NCI-H345 (cell line): ENCODE data around the gene PDZD7.
A peak's percentile ranks its signal among the peaks of the same experiment; 100 is the strongest.
"Not testable (repeated sequence)": the region's sequence is repeated elsewhere in the genome, so short reads cannot be mapped to it uniquely, and the experiment has no call there.

Experiments used
- DNase-seq: peaks from one replicate; lab custom pipeline; 2025; lab: John Stamatoyannopoulos, UW

The PDZD7 gene

DNA sequence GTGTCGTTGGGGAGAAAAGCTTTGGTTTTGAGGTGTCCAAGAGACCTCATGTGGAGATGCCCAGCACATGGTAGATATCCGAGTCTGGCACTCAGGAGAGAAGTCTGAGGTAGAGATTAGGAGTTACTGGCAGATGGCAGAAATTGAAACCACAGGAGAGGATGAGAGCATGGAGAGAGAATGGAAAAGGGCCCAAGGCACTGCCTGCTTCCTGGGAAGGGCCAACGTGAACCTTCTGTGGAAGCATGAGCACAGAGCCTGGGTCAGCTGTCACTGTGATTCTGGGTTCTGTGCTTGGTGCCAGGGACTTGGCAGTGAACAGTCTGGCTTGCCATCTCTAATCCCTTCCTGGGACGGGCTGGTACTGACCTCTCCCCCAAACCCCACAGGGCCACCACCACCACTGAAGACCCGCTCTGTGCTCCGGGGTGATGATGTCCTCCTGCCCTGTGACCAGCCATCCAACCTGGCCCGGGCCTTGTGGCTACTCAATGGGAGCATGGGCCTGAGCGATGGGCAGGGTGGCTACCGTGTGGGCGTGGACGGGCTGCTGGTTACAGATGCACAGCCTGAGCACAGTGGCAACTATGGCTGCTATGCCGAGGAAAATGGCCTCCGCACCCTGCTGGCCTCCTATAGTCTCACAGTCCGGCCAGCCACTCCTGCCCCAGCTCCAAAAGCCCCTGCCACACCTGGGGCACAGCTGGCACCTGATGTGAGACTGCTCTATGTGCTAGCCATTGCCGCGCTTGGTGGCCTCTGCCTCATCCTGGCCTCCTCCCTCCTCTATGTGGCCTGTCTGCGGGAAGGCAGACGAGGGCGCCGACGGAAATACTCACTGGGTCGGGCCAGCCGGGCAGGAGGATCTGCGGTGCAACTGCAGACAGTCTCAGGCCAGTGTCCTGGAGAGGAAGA lies 47.8 kb downstream of the PDZD7 start:
- no peak for DNase-seq

DNA sequence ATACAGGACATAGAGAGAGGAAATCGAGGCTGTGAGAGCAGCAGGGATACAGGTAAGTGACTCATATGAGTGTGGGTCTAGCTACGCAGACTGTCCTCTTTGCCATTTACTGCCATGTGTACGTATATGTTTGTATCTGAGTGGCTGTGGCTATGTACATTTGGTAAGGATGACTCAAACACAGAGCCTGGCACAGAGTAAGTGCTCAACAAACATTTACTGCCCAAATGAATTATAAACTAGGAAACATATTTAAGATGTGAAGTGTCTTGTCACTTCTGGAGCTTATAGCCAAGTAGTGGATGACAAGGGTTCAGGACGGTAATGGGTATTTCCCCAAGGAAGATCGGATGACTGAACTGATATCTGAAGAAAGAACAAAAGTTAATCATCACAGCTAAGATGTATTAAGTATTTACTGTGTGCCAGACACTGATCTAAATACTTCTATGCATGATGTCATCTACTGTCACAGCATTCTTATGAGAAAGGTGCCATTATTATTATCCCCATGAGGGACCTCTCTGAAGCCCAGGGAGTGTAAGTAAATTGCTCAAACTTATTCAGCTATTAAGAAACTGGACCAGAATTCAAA lies 49.7 kb downstream of the PDZD7 start:
- DNase-seq: no peak

DNA sequence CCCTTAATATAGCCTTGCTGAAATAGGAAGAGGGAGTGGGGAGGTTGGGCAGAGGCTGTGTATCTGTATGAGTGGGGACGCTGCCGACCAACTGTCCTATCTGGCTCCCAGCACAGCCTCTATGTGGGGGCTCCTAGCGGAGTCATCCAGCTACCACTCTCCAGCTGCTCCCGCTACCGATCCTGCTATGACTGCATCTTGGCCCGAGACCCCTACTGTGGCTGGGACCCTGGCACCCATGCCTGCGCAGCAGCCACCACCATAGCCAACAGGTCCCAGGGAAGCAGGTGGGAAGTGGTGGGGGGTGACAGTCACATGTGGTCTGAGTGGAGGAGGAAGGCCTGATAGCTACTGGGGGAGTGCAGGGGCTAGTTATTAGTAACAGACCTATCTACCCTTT lies 50.2 kb downstream of the PDZD7 start:
- DNase-seq: no peak

DNA sequence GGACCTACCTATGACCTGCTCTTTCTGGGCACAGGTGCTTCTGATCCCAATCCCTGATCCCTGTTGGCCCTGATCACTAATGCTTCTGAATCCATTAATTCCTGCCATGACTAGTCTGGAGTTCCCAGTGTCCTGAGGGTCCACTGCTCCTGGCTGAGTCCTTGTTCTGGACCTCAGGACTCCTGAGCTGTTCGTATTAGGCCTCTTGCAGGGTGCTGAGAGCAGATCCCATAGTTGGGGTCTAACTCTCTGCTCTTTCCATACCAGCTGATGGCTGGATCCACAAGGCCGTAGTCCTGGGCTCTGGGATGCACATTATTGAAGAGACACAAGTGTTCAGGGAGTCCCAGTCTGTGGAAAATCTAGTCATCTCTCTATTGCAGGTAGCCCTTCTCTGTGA lies 50.6 kb downstream of the PDZD7 start:
- no peak for DNase-seq

DNA sequence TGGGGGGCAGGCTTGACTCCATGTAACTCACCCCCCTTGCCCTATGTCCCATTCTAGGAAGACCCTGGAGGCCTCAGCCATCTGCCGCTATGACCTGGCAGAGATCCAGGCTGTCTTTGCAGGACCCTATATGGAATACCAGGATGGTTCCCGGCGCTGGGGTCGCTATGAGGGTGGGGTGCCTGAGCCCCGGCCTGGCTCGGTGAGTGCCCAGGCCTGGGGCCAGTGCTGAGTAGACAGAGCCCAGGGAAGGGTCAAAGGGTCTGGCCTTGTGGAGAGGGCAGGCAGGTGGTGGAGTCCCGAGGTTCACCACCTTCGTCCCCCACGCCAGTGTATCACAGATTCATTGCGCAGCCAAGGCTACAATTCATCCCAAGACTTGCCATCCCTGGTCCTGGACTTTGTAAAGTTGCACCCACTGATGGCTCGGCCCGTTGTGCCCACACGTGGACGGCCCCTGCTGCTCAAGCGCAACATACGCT lies 51.1 kb downstream of the PDZD7 start:
- DNase-seq: no peak

DNA sequence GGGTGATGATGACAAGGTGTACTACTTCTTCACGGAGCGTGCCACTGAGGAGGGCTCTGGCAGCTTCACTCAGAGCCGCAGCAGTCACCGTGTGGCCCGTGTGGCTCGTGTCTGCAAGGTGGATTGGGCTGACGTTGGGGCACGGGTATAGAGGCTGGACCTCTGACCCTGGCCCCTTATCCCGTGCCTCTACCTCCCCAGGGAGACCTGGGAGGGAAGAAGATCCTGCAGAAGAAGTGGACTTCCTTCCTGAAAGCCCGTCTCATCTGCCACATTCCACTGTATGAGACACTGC lies 52.1 kb downstream of the PDZD7 start:
- DNase-seq: no peak

DNA sequence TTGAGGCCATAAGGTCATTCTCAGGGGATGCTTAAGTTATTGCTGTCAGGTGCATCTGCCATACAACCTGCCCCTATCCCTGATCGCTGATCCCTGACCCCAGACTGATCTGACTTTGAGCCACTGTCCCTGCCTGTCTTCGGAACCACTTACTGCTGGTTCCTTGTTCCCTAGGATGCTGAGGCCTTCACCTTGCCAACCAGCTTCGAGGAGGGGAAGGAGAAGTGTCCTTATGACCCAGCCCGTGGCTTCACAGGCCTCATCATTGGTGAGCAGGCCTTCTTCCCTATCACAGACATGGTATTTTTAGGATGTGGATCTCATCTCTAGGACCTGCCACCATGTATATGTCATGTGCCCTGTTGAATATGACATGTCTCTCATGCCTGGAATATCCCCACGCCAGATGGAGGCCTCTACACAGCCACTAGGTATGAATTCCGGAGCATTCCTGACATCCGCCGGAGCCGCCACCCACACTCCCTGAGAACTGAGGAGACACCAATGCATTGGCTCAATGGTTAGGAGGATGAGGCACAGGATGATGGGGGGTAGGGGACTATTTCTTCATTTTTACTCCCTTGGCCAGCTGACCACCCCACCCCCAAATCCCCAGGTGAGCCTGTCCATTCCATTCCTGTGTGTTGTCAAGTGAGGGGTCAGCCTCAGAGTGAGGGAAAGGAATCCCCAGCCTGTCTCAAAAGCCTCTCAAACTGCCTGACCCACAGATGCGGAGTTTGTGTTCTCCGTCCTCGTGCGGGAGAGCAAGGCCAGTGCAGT lies 52.6 kb downstream of the PDZD7 start:
- DNase-seq: no peak

DNA sequence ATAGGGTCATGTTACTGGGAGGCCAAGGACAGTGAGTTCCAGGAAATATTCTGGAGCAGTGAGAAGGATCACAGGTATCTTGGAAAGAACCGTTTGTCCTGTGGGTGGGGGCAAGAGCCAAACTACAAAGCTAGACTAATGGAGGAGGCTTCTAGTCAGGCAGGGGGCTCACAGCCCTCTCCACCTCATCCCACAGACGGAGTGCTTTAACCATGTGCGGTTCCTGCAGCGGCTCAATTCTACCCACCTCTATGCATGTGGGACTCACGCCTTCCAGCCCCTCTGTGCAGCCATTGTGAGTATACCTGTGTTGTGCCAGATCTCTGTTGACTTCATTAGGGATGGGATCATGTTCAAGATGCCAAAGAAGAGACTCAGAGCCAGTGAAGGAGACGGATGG lies 53.5 kb downstream of the PDZD7 start:
- no peak for DNase-seq

DNA sequence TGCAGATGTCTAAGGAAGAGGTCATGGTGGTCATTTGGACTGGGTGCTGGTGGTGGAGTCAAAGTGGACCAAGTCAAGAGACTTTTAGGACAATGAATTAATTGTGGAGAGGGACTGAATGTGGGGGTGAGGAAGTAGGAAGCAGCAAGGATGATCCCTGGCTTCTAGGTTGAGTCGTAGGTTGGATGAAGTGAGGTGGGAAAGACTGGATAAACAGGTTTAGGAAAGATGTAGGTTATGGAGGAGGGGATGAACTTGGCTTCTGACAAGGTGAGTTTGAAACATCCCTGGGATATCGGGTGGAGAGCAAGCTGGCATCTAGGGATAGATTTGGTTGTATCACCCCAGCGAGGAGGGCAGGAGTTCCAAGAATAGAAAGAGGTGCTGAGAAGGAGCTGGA lies 54.0 kb downstream of the PDZD7 start:
- no peak for DNase-seq

DNA sequence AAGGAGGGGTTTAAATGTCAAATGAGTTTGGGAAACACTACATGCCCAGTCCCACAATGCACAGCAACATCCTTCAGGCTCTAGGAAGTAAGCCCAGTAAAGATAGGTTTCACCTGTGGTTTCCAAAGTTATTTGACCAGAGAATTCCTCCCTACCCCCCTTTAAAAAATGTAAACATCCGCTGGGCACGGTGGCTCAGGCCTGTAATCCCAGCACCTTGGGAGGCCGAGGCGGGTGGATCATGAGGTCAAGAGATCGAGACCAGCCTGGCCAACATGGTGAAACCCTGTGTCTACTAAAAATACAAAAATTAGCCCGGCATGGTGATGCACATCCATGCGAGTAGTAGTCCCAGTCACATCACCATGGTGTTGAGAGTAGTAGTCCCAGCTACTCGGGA lies 55.5 kb downstream of the PDZD7 start:
- DNase-seq: not testable (repeated sequence)

DNA sequence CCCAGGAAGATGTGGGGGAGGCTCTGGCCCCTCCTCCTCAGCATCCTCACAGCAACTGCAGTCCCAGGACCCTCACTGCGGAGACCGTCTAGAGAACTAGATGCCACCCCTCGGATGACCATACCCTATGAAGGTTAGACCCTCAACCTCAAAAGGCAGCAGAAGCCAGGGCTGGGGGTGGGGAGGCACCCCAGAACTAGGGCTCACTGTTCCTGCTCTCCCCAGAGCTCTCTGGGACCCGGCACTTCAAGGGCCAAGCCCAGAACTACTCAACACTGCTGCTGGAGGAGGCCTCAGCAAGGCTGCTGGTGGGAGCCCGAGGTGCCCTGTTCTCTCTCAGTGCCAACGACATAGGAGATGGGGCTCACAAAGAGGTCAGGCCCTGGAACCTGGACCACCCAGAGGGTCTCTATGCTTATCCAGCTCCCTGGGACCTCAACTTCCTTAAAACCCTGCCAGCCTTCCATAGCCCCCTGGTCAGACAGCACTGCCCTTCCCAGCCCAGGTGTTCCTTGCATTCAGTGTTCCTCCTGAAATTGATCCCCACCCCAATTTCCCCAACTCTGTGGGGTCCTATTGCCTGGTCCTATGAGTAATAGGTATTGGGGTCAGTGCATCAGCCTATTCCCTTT lies 57.9 kb downstream of the PDZD7 start:
- no peak for DNase-seq

DNA sequence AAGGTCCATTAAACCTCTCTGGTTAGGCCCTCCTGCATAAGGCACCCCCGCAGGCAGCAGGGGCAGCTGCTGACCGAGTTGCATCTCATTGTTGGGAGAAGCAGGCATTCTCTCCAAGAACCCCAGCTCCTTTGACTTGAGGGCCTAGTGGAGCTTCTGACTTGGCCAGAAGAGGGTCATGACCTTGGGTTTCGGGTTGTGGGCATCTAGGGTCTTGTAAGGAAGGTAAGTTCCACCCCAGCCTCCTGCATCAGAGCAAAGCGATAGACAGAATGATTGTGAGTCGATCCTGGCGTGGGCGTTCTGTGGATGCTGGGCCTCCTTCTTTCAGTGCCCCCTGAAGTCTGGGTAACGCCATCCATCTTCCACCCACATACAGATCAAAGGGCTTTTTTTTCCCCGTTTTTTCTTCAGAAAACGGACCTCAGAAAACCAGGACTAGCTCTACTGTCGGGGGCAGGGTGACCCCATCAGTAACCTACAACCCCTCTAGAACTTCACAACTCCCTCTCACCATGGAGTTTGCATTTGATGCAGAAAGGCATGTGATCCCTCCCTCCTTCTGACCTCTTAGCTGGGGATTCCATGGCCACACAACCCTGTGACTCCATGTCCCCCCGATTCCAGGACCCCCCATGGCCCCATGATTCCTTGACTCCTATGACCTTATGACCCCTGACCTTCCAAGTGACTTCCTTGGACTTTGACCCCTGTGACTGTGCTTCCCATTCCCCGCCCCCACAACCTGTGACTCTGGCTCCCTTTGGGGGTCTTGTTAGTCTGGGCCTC lies 58.6 kb downstream of the PDZD7 start:
- no peak for DNase-seq

DNA sequence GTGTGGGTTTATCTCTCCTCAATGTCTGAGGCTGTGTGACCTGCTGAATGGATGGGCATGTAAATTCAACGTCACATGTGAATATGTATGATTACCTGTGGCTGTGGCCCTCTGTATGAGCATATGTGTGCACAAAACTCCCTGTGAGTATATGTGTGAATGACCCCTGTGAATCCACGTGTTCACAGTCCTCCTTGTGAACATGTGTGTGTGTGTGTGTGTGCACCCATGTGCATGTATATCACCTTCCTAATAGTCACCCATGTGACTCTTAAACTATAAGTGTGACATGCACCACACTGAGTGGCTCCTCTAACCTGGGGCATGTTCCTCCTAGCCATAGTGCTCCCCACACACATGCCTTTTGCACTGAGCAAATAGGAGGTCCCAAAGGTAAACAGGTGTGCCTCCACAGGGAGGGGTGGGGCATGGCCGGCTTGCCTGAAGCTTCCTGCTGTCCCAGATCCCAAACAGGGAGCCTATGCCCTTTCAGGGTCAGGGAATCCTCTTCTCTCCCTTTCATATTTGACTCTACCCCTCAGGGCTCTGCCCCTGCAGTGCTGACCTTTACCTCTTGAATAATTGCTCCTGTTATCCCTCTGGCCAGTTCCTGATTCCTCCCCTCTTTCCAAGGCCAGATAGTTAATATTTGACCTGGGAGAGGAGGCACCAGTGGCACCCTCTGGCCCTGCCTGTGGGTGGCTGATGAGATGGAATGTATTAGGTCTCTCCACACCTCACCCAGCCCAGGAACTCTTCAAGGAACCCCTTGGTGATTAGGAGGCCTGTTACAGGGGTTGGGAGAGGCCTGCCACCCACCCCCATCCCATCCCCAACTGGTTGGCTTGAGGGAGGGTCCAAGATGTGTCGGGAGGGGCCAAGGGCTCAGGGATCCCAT lies 59.8 kb downstream of the PDZD7 start:
- no peak for DNase-seq

DNA sequence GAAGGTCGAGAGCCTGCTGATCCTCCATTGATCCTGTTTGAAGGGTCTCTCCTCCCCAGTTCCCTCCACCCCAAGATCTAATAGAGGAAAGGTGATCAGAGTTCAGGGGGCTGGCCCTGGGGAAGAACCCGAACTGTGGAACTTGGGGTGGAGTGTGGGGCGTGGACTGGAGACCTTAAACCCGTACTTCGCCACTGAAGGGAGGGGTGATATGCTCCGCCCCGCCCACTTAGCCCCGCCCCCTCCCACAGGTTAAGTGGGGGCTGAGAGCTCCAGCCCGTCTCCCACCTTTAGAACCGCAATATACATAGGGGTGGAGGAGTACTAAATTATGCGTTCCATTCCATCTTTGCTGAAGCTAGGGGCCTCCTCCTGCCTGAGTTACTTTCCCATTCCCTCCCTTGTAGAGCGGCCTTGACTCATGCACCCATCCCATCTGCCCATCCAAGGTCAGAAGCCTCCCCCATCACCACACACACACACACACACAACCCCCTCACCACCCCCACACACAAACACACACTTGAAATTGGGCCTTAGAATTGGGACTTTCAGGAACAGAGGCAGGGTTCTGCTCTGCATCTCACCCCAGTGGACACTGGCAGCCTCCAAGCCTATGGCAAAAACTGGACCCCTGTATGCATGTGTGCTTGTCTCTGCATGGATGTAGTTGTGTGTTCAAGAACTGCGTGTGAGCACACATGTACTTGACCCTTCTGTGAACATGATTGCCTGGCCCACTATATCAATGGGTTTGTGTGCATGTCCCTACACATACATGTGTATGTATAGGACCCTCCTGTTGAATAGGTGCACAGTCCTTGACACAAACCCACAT lies 60.6 kb downstream of the PDZD7 start:
- peak; percentile 27 for DNase-seq

DNA sequence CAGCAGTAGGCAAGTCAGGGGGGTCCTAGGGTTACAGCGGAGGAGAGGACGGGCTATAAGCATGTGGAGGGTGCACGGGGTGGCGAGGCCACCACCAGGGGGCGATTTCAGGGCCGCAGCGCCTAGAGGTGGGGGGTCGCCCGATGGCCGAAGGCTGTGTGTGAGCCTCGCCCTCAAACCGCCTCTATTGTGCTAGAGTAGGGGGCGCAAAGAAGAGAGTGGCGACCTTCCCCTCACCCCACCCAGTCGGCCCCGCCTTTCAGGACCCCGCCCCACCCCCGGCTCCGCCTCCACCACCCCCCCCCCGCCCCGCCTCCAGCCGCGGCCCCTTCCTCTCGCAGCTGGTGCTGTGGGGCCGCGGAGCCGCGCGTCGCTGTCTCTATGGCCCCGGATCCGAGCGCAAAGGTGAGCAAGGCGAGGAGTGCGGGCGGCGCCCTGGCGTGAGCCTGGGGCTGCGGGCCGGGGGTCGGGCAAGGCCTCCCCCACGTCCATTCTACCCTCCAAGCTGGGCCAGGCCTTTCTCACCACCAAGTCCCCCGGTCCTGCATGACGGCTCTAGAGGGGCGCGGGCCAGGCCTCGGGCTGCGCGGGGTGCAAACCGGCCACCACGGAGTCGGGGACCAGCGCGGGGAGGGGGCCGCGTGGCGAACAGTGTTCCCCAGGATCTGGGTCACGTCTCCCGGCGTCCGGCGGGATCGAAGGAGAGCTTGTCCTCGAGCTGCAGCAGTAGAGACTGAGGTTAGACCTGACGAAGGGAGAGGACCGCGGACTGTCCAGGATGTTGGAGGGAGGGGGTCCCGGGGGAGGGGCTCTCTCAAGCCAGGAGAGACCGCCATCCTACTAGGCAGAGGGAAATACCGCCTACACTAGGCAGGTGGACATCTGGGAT lies 61.5 kb downstream of the PDZD7 start, which contains the start of gene SEMA4G:
Gene SEMA4G (plus strand): TSS at position 318 of the 889 bp plus-strand sequence. CDS start 3,409 bp downstream, outside the sequence.
- peak; percentile 53 for DNase-seq

DNA sequence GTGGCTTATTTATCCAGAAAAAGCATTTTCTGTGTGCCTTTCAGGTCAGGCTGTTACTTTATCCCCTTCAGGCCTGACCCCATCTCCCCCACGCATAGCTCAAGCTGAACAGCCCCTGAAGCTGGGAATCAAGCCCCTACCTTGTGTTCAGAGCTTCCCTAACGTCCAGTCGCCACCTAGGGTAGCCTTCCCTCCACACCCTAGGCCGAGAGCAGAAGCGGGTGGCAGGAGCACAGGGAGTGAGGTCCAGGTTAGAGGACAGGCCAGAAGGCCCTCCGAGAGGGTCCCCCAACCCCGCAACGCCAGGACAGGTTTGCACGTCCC lies 62.1 kb downstream of the PDZD7 start:
- DNase-seq: no peak

DNA sequence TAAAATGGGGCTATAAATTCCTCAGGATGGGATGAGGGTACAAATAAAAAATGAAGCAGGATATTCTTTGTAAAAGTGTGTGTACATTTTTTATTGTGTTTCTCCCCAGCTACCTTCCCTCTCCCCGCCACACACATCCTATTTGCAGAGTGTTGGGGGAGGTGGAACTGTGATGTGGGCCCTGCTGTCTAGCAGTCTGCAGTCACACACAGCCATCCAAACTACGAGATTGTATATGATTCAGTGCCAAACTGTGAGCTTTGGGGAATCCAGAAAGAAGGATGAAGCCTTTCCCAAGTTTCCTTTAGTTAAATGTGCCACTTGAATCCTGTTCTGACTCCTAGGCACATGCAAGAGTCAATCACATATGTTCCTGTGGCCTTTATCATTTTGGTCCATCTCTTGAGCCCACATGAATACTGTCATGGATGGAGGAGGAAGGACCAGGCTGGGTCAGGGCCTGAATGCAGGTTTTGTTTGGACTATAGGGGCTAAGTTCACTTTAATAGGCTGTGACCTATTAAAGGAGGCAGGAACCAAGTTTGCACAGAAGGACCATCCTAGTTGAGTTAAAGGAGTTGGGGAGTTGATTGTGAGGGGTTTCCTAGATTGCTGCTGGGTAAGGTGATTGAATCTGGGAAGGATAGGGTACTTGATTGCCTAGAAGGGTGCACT lies 62.7 kb downstream of the PDZD7 start:
- DNase-seq: no peak

DNA sequence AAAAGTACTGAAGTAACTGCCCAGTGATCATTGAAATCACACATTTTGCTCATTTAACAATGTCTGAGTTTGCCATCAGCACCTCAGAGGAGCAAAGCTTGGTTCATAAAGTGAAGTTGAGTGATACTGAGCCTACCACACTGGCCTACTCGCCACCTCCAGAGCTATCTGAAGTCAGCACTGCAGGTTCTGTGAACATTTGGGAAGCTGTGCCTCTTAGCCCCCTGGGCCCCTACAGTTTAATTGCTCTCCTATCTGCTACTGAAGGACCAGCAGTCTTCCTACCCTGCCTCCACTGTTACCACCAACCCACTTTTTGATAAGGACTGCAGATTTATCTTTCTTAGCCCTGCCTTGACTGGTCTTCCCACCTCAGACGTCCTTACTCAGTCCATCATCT lies 63.6 kb downstream of the PDZD7 start:
- DNase-seq: no peak
